Activated T-helper 1 cell treated with anti-CD3 and anti-CD28 coated beads, Interleukin-12 subunit alpha, Interleukin-12 subunit beta, Interleukin-2, Interleukin-4 antibody, amounts not matched to agents 30 ng/mL and 10 ng/mL and 1 ng/mL, durations not matched to agents 14 hours and 24 hours and 36 hours (primary cell): ENCODE data around the gene SUPT3H. TPM values are rescaled to one million over a fixed set of nuclear protein-coding genes. Genes with fewer than 3 reads are reported as not detected.

ENCODE experiments used
- DNase-seq: peaks from one replicate; pipeline ENCODE4 v3.0.0; 2021; ENCODE audit warnings: low spot score
- H3K27ac Mint-ChIP-seq: one replicate; pipeline ENCODE4 v1.8.0; 2021; ENCODE audit warnings: mild to moderate bottlenecking, mixed read lengths
- H3K27me3 Mint-ChIP-seq: one replicate; pipeline ENCODE4 v1.8.0; 2022; ENCODE audit warnings: mild to moderate bottlenecking, moderate library complexity, mixed read lengths; ENCODE audit not compliant: insufficient read depth
- H3K36me3 Mint-ChIP-seq: one replicate; pipeline ENCODE4 v1.8.0; 2021; ENCODE audit warnings: low read depth, mixed read lengths
- H3K4me1 Mint-ChIP-seq: one replicate; pipeline ENCODE4 v1.8.0; 2021; ENCODE audit warnings: low read depth, mixed read lengths
- H3K4me3 Mint-ChIP-seq: one replicate; pipeline ENCODE4 v1.8.0; 2021; ENCODE audit warnings: mild to moderate bottlenecking, moderate library complexity, mixed read lengths
- H3K9me3 Mint-ChIP-seq: one replicate; pipeline ENCODE4 v1.8.0; 2021; ENCODE audit warnings: mixed read lengths
- intact Hi-C: fragments of 100-400 bp; cut with micrococcal nuclease; formaldehyde crosslinking; loops from one replicate; pipeline ENCODE4 v1.15.1; 2024
- total RNA-seq: library from RNA; stranded (reverse); gene quantifications from 2 replicates; pipeline ENCODE4 v1.2.3, GENCODE V29; 2022

SUPT3H gene
- total RNA-seq, 1 donor from 2014 or later, result 11.0 TPM

DNA sequence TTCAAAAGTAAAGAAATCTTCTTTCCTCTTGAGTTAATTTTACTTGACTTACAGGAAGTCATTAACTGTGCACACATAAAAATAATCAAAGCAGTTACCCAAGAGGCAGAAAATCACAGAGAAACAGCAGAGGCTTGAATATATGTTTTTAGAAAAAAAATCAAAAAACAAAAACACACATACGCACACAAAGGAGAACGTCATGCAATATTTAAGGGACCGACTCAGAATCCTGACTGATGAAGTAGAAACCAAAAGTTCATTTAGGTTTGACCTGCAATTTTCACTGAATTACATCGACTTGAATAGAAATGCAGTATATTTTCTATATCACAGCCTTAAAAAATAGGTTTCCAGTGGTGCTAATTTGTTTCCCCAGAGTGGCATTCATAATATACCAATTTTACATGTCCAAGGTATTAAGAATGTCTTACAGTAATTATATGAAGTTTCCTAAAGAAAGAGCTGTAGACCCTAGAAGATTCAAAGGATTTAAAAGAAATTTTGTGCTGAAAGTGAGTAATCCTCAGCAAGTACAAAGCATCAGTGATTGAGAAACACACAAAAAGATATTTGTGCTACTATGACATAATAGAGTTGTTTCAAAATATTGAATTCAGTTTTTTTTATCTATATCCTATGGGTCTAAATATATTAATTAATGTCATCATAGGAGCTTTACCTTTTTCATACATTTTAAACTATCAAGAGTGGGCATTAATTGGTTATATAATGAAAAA is 408.1 kb downstream of the SUPT3H start:
- DNase-seq, result no peak
- Mint-ChIP-seq H3K27ac (no peak overlapping the region), H3K4me3 (no peak overlapping the region), H3K36me3 (peaks cover 14% of the 10 kb centered on the region), H3K9me3 (peaks cover 37% of the 10 kb centered on the region), H3K27me3 (no peaks in the 10 kb centered on the region), H3K4me1 (peaks cover 26% of the 10 kb centered on the region)
- intact Hi-C loops, result no loop called here

- H3K4me1 Mint-ChIP-seq, result peaks cover 22% of the 10 kb centered on the region
- no peak overlapping the region for H3K4me3 Mint-ChIP-seq
- peaks cover 15% of the 10 kb centered on the region for H3K9me3 Mint-ChIP-seq
- DNase-seq, result no peak
- intact Hi-C loops, result no loop called here
- H3K36me3 Mint-ChIP-seq, result peaks cover 4% of the 10 kb centered on the region
- H3K27ac Mint-ChIP-seq, result no peak overlapping the region
- no peaks in the 10 kb centered on the region for H3K27me3 Mint-ChIP-seq
Measured at GRCh38 chr6:44967481-44967880, 410.3 kb downstream of the SUPT3H start.

- peaks cover 1% of the 10 kb centered on the region for H3K36me3 Mint-ChIP-seq
- no peak for DNase-seq
- intact Hi-C loops, result no loop called here
- H3K27me3 Mint-ChIP-seq, result no peaks in the 10 kb centered on the region
- H3K4me3 Mint-ChIP-seq, result no peak overlapping the region
- H3K4me1 Mint-ChIP-seq, result peaks cover 22% of the 10 kb centered on the region
- H3K27ac Mint-ChIP-seq, result no peak overlapping the region
- H3K9me3 Mint-ChIP-seq, result peaks cover 8% of the 10 kb centered on the region
Measured at GRCh38 chr6:44966449-44967092, 411.2 kb downstream of the SUPT3H start.

DNA sequence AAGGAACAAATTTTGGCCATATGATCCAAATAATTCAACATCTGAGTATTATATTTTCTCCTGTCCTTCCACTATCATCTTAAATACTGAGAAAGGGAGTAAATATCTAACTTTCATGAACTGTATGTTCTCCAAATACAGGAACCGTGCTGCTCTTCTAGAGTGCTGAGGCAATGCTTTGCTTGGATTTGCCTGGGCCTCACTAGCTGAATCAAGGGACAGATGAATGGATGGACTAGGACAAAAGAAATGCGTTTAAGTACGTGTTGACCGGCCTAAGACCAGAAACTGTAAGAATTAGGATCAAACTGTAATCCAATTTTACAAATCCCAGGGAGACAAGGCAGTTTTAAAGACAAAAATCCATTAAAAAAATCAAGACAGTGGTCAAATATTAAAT is 412.0 kb downstream of the SUPT3H start:
- intact Hi-C loops, result no loop called here
- no peak overlapping the region for H3K4me3 Mint-ChIP-seq
- DNase-seq, result no peak
- peaks cover 4% of the 10 kb centered on the region for H3K36me3 Mint-ChIP-seq
- H3K4me1 Mint-ChIP-seq, result peaks cover 30% of the 10 kb centered on the region
- H3K27ac Mint-ChIP-seq, result no peak overlapping the region
- no peaks in the 10 kb centered on the region for H3K27me3 Mint-ChIP-seq
- no peaks in the 10 kb centered on the region for H3K9me3 Mint-ChIP-seq

DNA sequence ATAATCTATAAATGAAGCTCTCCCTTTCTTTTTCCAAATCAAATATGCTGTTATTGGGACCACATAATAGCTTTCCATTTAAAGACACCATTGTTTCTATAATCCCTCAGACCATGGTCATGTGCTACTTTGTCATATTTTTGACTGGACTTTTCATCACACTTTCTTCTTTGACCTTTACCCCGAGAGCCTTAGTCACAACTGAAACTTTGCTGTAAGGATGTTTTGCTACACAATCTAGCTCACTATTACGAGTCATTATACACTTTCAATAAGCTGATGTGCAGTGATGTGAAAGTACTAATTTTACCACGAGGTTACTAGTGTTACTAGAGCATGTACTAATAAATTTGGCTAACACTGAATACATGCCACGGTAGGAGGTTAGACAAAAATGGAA is 416.8 kb downstream of the SUPT3H start:
- intact Hi-C loops, result loop anchor here (1.0 kb wide), 1 partner anchor 48 kb away; no protein-coding TSS in a partner anchor
- Mint-ChIP-seq H3K27me3 (no peaks in the 10 kb centered on the region), H3K36me3 (peaks cover 6% of the 10 kb centered on the region), H3K4me3 (no peak overlapping the region), H3K27ac (no peak overlapping the region), H3K9me3 (no peaks in the 10 kb centered on the region), H3K4me1 (peaks cover 10% of the 10 kb centered on the region)
- DNase-seq, result no peak

DNA sequence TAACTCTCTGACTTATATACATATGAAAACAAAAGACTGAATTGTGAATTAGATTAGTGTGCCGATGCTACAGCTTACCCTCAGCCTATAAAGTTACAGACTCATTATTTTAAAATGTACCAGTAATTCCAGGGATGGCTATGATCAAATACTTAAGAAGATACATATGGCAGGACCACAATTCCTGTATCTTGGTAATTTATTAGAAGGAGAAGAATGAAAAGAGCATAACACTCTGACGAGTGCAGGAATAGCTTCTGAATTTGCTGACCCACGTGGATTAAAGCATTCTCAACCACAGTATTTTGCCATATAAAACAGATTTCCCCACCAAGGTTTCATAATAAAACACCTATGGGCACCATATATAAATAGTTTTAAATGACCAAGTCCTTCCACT is 418.1 kb downstream of the SUPT3H start:
- Mint-ChIP-seq H3K27me3 (no peaks in the 10 kb centered on the region), H3K36me3 (peaks cover 7% of the 10 kb centered on the region), H3K4me3 (no peak overlapping the region), H3K9me3 (no peaks in the 10 kb centered on the region), H3K27ac (no peak overlapping the region), H3K4me1 (peaks cover 10% of the 10 kb centered on the region)
- DNase-seq, result no peak
- intact Hi-C loops, result no loop called here

GRCh38 chr6:44957156-44957555 is 420.6 kb downstream of the SUPT3H start:
- Mint-ChIP-seq H3K27ac (no peak overlapping the region), H3K4me3 (no peak overlapping the region), H3K36me3 (peaks cover 16% of the 10 kb centered on the region), H3K27me3 (no peaks in the 10 kb centered on the region), H3K9me3 (peaks cover 5% of the 10 kb centered on the region), H3K4me1 (peaks cover 10% of the 10 kb centered on the region)
- intact Hi-C loops, result no loop called here
- no peak for DNase-seq

DNA sequence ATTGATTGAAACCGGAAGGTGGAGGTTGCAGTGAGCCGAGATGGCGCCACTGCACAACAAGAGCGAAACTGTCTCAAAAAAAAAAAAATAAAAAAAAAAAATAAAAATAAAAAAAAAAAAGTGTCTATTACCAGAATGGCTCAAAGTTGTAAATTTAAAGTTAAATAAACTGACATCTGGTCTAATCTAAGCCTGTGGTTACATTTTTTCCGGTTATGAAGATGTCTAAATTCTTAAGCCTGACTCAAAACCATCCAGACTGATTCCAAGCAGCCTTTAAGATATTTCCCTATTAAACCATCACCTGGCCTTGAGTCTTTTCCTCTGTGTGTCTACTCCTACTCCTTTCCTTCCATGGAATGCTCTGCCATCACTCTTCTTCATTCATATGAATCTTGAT is 421.3 kb downstream of the SUPT3H start:
- no peak for DNase-seq
- peaks cover 5% of the 10 kb centered on the region for H3K9me3 Mint-ChIP-seq
- no peak overlapping the region for H3K27ac Mint-ChIP-seq
- peaks cover 9% of the 10 kb centered on the region for H3K4me1 Mint-ChIP-seq
- no peaks in the 10 kb centered on the region for H3K27me3 Mint-ChIP-seq
- intact Hi-C loops, result no loop called here
- no peak overlapping the region for H3K4me3 Mint-ChIP-seq
- H3K36me3 Mint-ChIP-seq, result peaks cover 16% of the 10 kb centered on the region

- H3K4me3 Mint-ChIP-seq, result no peak overlapping the region
- H3K9me3 Mint-ChIP-seq, result peaks cover 10% of the 10 kb centered on the region
- intact Hi-C loops, result no loop called here
- no peak for DNase-seq
- no peaks in the 10 kb centered on the region for H3K27me3 Mint-ChIP-seq
- peaks cover 8% of the 10 kb centered on the region for H3K4me1 Mint-ChIP-seq
- peaks cover 18% of the 10 kb centered on the region for H3K36me3 Mint-ChIP-seq
- H3K27ac Mint-ChIP-seq, result no peak overlapping the region
Measured at GRCh38 chr6:44955145-44955544, 422.6 kb downstream of the SUPT3H start.

DNA sequence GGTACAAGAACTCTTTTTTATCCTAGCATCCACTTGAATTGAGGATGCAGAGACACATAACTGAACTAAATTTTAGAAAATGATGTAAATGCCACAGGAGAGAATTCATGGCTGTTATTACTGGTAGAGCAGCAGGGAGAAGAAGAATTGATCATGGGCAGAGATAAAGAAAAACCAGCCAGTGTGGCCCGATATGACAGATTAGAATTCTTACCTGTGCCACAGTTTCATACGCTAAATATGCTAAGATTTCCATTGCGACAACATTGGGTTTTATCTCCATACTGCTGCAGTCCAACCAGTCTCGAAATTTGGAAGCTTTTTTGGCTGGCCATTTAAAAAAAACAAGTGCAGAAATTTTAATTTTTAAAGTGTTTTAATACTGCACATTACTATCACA is 423.5 kb downstream of the SUPT3H start:
- H3K27ac Mint-ChIP-seq, result no peak overlapping the region
- peaks cover 19% of the 10 kb centered on the region for H3K9me3 Mint-ChIP-seq
- H3K4me3 Mint-ChIP-seq, result no peak overlapping the region
- H3K27me3 Mint-ChIP-seq, result no peaks in the 10 kb centered on the region
- H3K4me1 Mint-ChIP-seq, result peaks cover 8% of the 10 kb centered on the region
- peaks cover 21% of the 10 kb centered on the region for H3K36me3 Mint-ChIP-seq
- intact Hi-C loops, result no loop called here
- DNase-seq, result no peak

GRCh38 chr6:44951253-44951747 is 426.4 kb downstream of the SUPT3H start:
- no peaks in the 10 kb centered on the region for H3K27me3 Mint-ChIP-seq
- intact Hi-C loops, result no loop called here

GRCh38 chr6:44949596-44950201 is 428.0 kb downstream of the SUPT3H start:
- Mint-ChIP-seq H3K27ac (no peak overlapping the region), H3K4me1 (peaks cover 8% of the 10 kb centered on the region), H3K4me3 (no peak overlapping the region), H3K27me3 (no peaks in the 10 kb centered on the region), H3K9me3 (peaks cover 34% of the 10 kb centered on the region), H3K36me3 (peaks cover 19% of the 10 kb centered on the region)
- intact Hi-C loops, result no loop called here
- DNase-seq, result no peak

More at GRCh38 chr6:44951253-44951747, 426.4 kb downstream of the SUPT3H start:
- no peak for DNase-seq
- peaks cover 19% of the 10 kb centered on the region for H3K36me3 Mint-ChIP-seq
- H3K4me1 Mint-ChIP-seq, result peaks cover 8% of the 10 kb centered on the region
- no peak overlapping the region for H3K4me3 Mint-ChIP-seq
- no peak overlapping the region for H3K27ac Mint-ChIP-seq
- peaks cover 25% of the 10 kb centered on the region for H3K9me3 Mint-ChIP-seq

- intact Hi-C loops, result no loop called here
- Mint-ChIP-seq H3K27ac (no peak overlapping the region), H3K4me1 (peaks cover 27% of the 10 kb centered on the region), H3K4me3 (no peak overlapping the region), H3K27me3 (peaks cover 3% of the 10 kb centered on the region), H3K9me3 (peaks cover 54% of the 10 kb centered on the region), H3K36me3 (peaks cover 27% of the 10 kb centered on the region)
- no peak for DNase-seq
Measured at GRCh38 chr6:44943541-44943940, 434.2 kb downstream of the SUPT3H start.
